A549 (cell line): ENCODE data around the gene PRTFDC1. TPM values are rescaled to one million over a fixed set of nuclear protein-coding genes. Genes with fewer than 3 reads are reported as not detected.

Experiments
- ATAC-seq, 2 experiments: fragments of 200-7000 bp in 1 of 2; fragments of >200 bp in 1 of 2; cut with Nextera tagmentation in 1 of 2; cut with Tn5 transposase in 1 of 2; 3 replicates each; pipeline versions ENCODE4 v1.8.0 to v1.9.1; 2018 to 2020; ENCODE audit warnings: mild to moderate bottlenecking in 1 of 2, moderate library complexity in 1 of 2
- CTCF ChIA-PET: fragments of 300-600 bp; sonication (Branson Sonifier 250); formaldehyde crosslinking; extraction: SDS; loops from one replicate; lab custom pipeline; 2021; ENCODE audit warnings: antibody characterized with exemption, inconsistent platforms; lab: Yijun Ruan, JAX
- POLR2A ChIA-PET: fragments of 350-600 bp; formaldehyde crosslinking; extraction: SDS; loops from one replicate; lab custom pipeline; 2021; ENCODE audit warnings: antibody characterized with exemption, inconsistent platforms; lab: Yijun Ruan, JAX
- DNase-seq, 2 experiments: peaks; one replicate each; pipeline versions ENCODE4 v3.0.0 to v3.0.0-alpha.2; 2011 to 2016; ENCODE audit warnings: low read depth in 1 of 2, low spot score in 1 of 2
- FAIRE-seq: peaks from 2 replicates; lab custom pipeline; 2011; peaks lifted over from hg19 to GRCh38; lab: Jason Lieb, UNC
- H3K27ac ChIP-seq, 2 experiments: fragments of >200 bp; sonication (Bioruptor Twin); formaldehyde crosslinking; 3 replicates each; pipeline ENCODE4 v1.5.1; 2016 to 2017
- H3K4me1 ChIP-seq: fragments of >200 bp; sonication (Bioruptor Twin); formaldehyde crosslinking; 3 replicates; pipeline ENCODE4 v1.6.1; 2016
- H3K4me2 ChIP-seq: fragments of >200 bp; sonication (Bioruptor Twin); formaldehyde crosslinking; 3 replicates; pipeline ENCODE4 v1.6.1; 2016
- H3K4me3 ChIP-seq: fragments of >200 bp; sonication (Bioruptor Twin); formaldehyde crosslinking; 3 replicates; pipeline ENCODE4 v1.5.1; 2016
- H3K9me3 ChIP-seq: fragments of >200 bp; sonication (Bioruptor Twin); formaldehyde crosslinking; 3 replicates; pipeline ENCODE4 v1.6.1; 2016
- BCL3 ChIP-seq: fragments of >200 bp; sonication (Bioruptor Twin); formaldehyde crosslinking; IDR thresholded peaks from 3 replicates; pipeline ENCODE4 v1.6.1; 2016
- CHD2 ChIP-seq: fragments of 150-350 bp; IDR thresholded peaks from 2 replicates; pipeline ENCODE4 v1.6.1; 2014; ENCODE audit warnings: low read length; ENCODE audit not compliant: partially characterized antibody
- CHD4 ChIP-seq: fragments of 200-600 bp; sonication (generic); IDR thresholded peaks from 2 replicates; pipeline ENCODE4 v1.6.1; 2016; ENCODE audit warnings: antibody characterized with exemption, mild to moderate bottlenecking, borderline replicate concordance
- CTCF ChIP-seq: fragments of >200 bp; sonication (Bioruptor Twin); formaldehyde crosslinking; IDR thresholded peaks from 3 replicates; pipeline ENCODE4 v1.5.1; 2016
- EHMT2 ChIP-seq: fragments of 200-600 bp; sonication (generic); IDR thresholded peaks from 2 replicates; pipeline ENCODE4 v1.6.1; 2016; ENCODE audit warnings: antibody characterized with exemption, low read depth, mild to moderate bottlenecking, moderate library complexity
- EP300 ChIP-seq, 2 experiments: fragments of >200 bp; sonication (Bioruptor Twin); formaldehyde crosslinking; IDR thresholded peaks; 2 replicates in 1 of 2; 3 replicates in 1 of 2; pipeline ENCODE4 v1.6.1; 2016 to 2017
- ESRRA ChIP-seq: fragments of 150-350 bp; IDR thresholded peaks from 2 replicates; pipeline ENCODE4 v1.6.1; 2014; ENCODE audit warnings: mild to moderate bottlenecking, low read length, borderline replicate concordance
- FOXS1 ChIP-seq: fragments of 250-450 bp; sonication (Bioruptor Pico); IDR thresholded peaks from 2 replicates; pipeline ENCODE4 v1.5.0; 2020; ENCODE audit warnings: mild to moderate bottlenecking, moderate library complexity
- GATA3 ChIP-seq: IDR thresholded peaks from 2 replicates; pipeline ENCODE4 v1.6.1; 2012; ENCODE audit warnings: borderline replicate concordance
- HDAC2 ChIP-seq: fragments of 200-600 bp; sonication (generic); IDR thresholded peaks from 2 replicates; pipeline ENCODE4 v1.6.1; 2016
- HMGXB4 ChIP-seq: fragments of 250-450 bp; sonication (Bioruptor Pico); IDR thresholded peaks from 2 replicates; pipeline ENCODE4 v1.5.0; 2021; ENCODE audit warnings: mild to moderate bottlenecking, moderate library complexity, borderline replicate concordance
- HOXB5 ChIP-seq: fragments of 250-450 bp; sonication (Bioruptor Pico); IDR thresholded peaks from 2 replicates; pipeline ENCODE4 v1.5.0; 2020; ENCODE audit warnings: mild to moderate bottlenecking, moderate library complexity
- JUN ChIP-seq, 2 experiments: fragments of >200 bp; sonication (Bioruptor Twin); formaldehyde crosslinking; IDR thresholded peaks; 2 replicates in 1 of 2; 3 replicates in 1 of 2; pipeline ENCODE4 v1.6.1; 2016 to 2017
- MAX ChIP-seq: IDR thresholded peaks from 2 replicates; pipeline ENCODE4 v1.6.1; 2012
- MYC ChIP-seq: IDR thresholded peaks from 2 replicates; pipeline ENCODE4 v1.6.1; 2012; ENCODE audit warnings: mild to moderate bottlenecking, inconsistent platforms, low read length, improper control_type of control experiment, borderline replicate concordance
- NPAS2 ChIP-seq: fragments of 250-450 bp; sonication (Bioruptor Pico); IDR thresholded peaks from 2 replicates; pipeline ENCODE4 v1.8.0; 2022; ENCODE audit warnings: mild to moderate bottlenecking, moderate library complexity, borderline replicate concordance
- PHF8 ChIP-seq: fragments of 200-600 bp; sonication (generic); IDR thresholded peaks from 2 replicates; pipeline ENCODE4 v1.6.1; 2016; ENCODE audit warnings: low read depth, mild to moderate bottlenecking, antibody characterized with exemption, moderate library complexity, borderline replicate concordance
- POLR2A ChIP-seq: IDR thresholded peaks from 2 replicates; pipeline ENCODE4 v1.6.1; 2012; ENCODE audit warnings: mild to moderate bottlenecking, low read length
- POLR2AphosphoS2 ChIP-seq: conservative IDR thresholded peaks from 2 replicates; pipeline ENCODE4 v1.6.1; 2012; ENCODE audit warnings: low read length, improper control_type of control experiment, inconsistent platforms
- RAD21 ChIP-seq, 2 experiments: fragments of >200 bp in 1 of 2; sonication (Bioruptor Twin) in 1 of 2; formaldehyde crosslinking in 1 of 2; IDR thresholded peaks in 1 of 2; conservative IDR thresholded peaks in 1 of 2; 2 replicates in 1 of 2; 3 replicates in 1 of 2; pipeline ENCODE4 v1.6.1; 2012 to 2018; ENCODE audit warnings: inconsistent platforms in 1 of 2
- RARB ChIP-seq: fragments of 250-450 bp; sonication (Bioruptor Pico); IDR thresholded peaks from 2 replicates; pipeline ENCODE4 v1.8.0; 2021; ENCODE audit warnings: mild to moderate bottlenecking, moderate library complexity
- SMC3 ChIP-seq: fragments of >200 bp; sonication (Bioruptor Twin); formaldehyde crosslinking; IDR thresholded peaks from 3 replicates; pipeline ENCODE4 v1.6.1; 2018; ENCODE audit warnings: inconsistent platforms
- ZNF302 ChIP-seq: fragments of 250-450 bp; sonication (Bioruptor Pico); IDR thresholded peaks from 2 replicates; pipeline ENCODE4 v1.9.0; 2021; ENCODE audit warnings: inconsistent platforms, mild to moderate bottlenecking, moderate library complexity
- ZSCAN20 ChIP-seq: fragments of 250-450 bp; sonication (Bioruptor Pico); IDR thresholded peaks from 2 replicates; pipeline ENCODE4 v1.8.0; 2022; ENCODE audit warnings: mild to moderate bottlenecking, moderate library complexity
- WGBS: methylation state at CpG from one replicate; pipeline ENCODE4 v1.1.6; 2017; ENCODE audit errors: missing lambda C conversion rate; 5-methylcytosine and 5-hydroxymethylcytosine counted together
- polyA plus RNA-seq, 4 experiments: library from polyadenylated mRNA; depleted of rRNA in 3 of 4; stranded (reverse); fragments of >200 nt; fragmentation: RNase III in 1 of 4; extraction: RNeasy Plus Mini Kit Qiagen cat#74134 plus additional on column Dnase treatment in 1 of 4; gene quantifications; 2 replicates in 3 of 4; 3 replicates in 1 of 4; pipeline ENCODE4 v1.2.3, GENCODE V29; 2011 to 2017

Gene PRTFDC1
- polyA plus RNA-seq, 2 of the 4 experiments (the other 2 are of a cell fraction) = 35.6 to 39.2 TPM

- Histone ChIP-seq H3K4me3 (peak overlapping the region; percentile 28; the same call in 2 of the 3 replicates), H3K4me1 (peaks cover 31% of the 10 kb centered on the region), H3K9me3 (no peaks in the 10 kb centered on the region), H3K27ac (peak overlapping the region; percentile 66 to 82), H3K4me2 (peak overlapping the region; percentile 85)
- CTCF ChIA-PET = interaction anchor here (1.0 to 1.7 kb wide), 5 partner anchors 9 to 231 kb away, joined by 3 to 5 read pairs (median 4); no protein-coding TSS in a partner anchor
- peak; percentile 31 to 55; a peak in 4 of 6 replicates for ATAC-seq
- peak in 1 of 2 experiments; percentile 19 for DNase-seq
- 20% methylated on average over 6 of the region's 6 CpGs for WGBS
- POLR2A ChIA-PET = interaction anchor here (0.9 to 1.9 kb wide), 4 partner anchors 34 to 126 kb away, joined by 3 to 5 read pairs (median 3); partner anchors contain the start of gene ARHGAP21
- TF ChIP-seq HOXB5 (CRISPR knock-in tag) (no peak), RARB (CRISPR knock-in tag) (no peak), GATA3 (no peak), FOXS1 (CRISPR knock-in tag) (no peak), HMGXB4 (CRISPR knock-in tag) (no peak), CTCF (no peak), NPAS2 (CRISPR knock-in tag) (no peak), EHMT2 (no peak), ESRRA (no peak)
- FAIRE-seq = no peak
These were observed 103.4 kb downstream of the PRTFDC1 start for GRCh38 chr10:24849051-24849450.

- no peak for TF ChIP-seq HDAC2
- TF ChIP-seq PHF8 = no peak
- no peak for TF ChIP-seq MAX
- no peak for TF ChIP-seq JUN (IDR thresholded peaks at IDR 0.05)
- no peak for TF ChIP-seq GATA3
- no peak for TF ChIP-seq BCL3
- DNase-seq (no peak), FAIRE-seq (no peak), ATAC-seq (no peak)
- Histone ChIP-seq H3K4me2 (peak overlapping the region; percentile 85), H3K4me1 (peaks cover 31% of the 10 kb centered on the region), H3K27ac (peak overlapping the region; percentile 42 to 66; a peak in 5 of 6 replicates), H3K4me3 (no peak overlapping the region), H3K9me3 (no peaks in the 10 kb centered on the region)
- POLR2A ChIA-PET = no interaction called here
- CTCF ChIA-PET = interaction anchor here (1.6 to 1.7 kb wide), 2 partner anchors 20 to 230 kb away, joined by 4 to 5 read pairs; no protein-coding TSS in a partner anchor
- WGBS = 27% methylated on average over 6 of the region's 6 CpGs
These were observed 104.2 kb downstream of the PRTFDC1 start for GRCh38 chr10:24848195-24848594.

- H3K4me1 ChIP-seq = peaks cover 31% of the 10 kb centered on the region
- ChIA-PET CTCF (interaction anchor here (1.5 kb wide), 1 partner anchor 22 kb away, joined by 4 read pairs; no protein-coding TSS in a partner anchor), POLR2A (no interaction called here)
- 92% methylated on average over 13 of the region's 13 CpGs for WGBS
- no peak for ATAC-seq
- H3K9me3 ChIP-seq = no peaks in the 10 kb centered on the region
- no peak for DNase-seq
- H3K4me3 ChIP-seq = no peak overlapping the region
- no peak for FAIRE-seq
- peak overlapping the region; percentile 85 for H3K4me2 ChIP-seq
- H3K27ac ChIP-seq = peak overlapping the region; percentile 42 to 66; a peak in 4 of 6 replicates
- TF ChIP-seq HDAC2 = no peak
- no peak for TF ChIP-seq SMC3
- TF ChIP-seq HMGXB4 (CRISPR knock-in tag) = no peak
- no peak for TF ChIP-seq CHD4
- no peak for TF ChIP-seq POLR2A
- TF ChIP-seq GATA3 = no peak
- TF ChIP-seq ZSCAN20 (CRISPR knock-in tag) = no peak
- no peak for TF ChIP-seq RAD21 (conservative IDR thresholded peaks at IDR 0.05 in 1 of 2, IDR thresholded peaks at IDR 0.05 in 1 of 2)
- no peak for TF ChIP-seq EP300 (IDR thresholded peaks at IDR 0.05)
- TF ChIP-seq MYC = no peak
- TF ChIP-seq POLR2AphosphoS2 = no peak
- TF ChIP-seq ZNF302 = no peak
- no peak for TF ChIP-seq CHD2
These were observed 105.0 kb downstream of the PRTFDC1 start for GRCh38 chr10:24847112-24848070.
